Epithelial cell of alveolus of lung (primary cell): ENCODE results near the gene HOXA3. TPM values are rescaled to one million over a fixed set of nuclear protein-coding genes. Genes with fewer than 3 reads are reported as not detected.

Source experiments
- total RNA-seq: library from RNA; depleted of rRNA; stranded (reverse); fragments of >200 nt; gene quantifications from 2 replicates; pipeline ENCODE4 v1.2.1, GENCODE V29; 2015

The HOXA3 gene
- total RNA-seq = 8.1 and 9.4 TPM in 2 replicates

DNA sequence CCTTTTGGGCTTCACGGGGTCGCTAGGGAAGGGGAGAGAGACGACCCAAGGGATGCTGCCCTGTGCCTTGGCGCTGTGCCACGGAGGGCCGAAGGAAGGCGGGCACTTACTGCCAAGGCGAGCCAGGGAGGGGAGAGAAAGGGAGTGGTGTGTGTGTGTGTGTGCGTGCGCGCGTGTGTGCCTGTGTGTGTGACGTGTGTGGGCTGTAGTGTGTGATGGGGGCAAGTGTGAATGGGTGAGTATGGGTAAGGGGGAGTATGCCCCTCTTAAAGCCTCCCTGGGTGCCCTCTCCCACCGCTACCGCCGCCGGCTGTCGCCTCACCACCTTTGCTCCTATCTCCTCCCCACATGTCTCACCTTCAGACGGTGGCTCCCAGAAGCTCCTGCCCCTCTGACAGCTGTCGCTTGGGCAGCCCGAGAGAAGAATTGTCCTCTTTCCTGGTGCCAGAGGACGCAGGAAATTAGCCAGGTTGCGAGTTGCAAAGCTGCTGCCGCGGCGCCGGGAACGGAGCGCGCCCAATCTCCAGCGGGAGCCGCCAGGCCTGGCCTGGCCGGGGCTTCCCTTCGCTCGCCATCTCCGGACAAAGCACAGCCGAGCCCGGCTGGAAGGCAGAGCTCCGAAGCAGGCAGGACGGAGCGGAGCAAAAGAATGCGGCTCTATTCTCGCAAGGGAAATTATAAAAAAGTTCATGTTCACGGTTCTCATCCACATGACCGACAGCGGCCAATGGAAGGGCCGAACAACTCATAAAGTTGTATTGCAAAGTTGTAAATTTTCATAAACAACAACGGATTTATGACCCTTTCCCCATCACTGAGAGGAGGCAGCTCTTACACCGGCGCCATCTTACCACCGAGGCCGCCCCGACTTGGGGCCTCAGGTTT is at the start of gene HOXA3:
Gene HOXA3 (minus strand): TSS at position 653 of the 885 bp plus-strand sequence. CDS start 41,943 bp downstream, outside the sequence.

GRCh38 chr7:27199849-27200760 is 47.7 kb upstream of the HOXA3 start, which contains the start of gene HOXA13:
Gene HOXA13 (minus strand): TSS chr7:27200091. CDS start chr7:27200077, 14 bp downstream.

DNA sequence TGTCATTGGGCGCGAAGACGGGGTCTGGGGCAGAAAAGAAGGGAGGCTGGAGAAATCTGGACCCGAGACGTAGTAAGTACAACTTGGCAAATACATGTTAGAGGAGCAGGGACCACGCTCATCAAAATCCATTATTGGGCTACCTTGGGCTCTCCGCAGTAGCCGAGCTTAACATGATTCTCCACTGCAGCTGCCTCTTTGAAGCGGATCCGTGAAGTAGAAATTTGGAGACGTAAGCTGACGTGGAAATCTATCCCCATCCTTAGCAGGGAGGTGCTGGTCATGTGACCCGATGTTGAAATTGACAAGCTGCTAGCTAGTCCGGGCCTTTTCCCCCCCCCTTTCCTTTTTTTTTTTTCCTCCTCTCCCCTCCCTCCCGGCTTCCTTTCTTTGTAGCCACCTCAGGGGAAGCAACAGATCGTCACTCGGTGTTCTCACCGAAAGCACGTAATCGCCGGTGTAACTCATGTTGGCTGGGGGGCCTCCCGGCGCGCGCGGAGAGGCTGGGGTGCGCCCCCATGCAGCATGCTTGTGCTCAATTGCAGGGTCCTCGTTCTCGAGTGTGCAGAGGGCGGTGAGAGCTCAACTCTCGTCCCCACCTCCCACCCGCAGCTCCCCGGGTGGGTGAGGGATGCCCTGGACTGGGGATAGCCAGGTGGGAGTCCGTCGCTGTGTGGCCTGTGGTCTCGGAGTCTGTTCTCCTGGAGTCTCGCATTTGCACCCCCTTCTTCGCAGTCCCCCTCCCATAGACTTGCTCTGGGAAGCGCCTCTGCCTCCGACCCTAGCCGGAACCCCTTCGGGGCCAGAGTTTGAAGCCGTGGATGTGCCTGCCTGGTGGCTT is 32.9 kb upstream of the HOXA3 start, which contains the start of gene HOXA11:
Gene HOXA11 (minus strand): TSS at position 220 of the 841 bp plus-strand sequence. CDS start 88 bp downstream, at position 132.

DNA sequence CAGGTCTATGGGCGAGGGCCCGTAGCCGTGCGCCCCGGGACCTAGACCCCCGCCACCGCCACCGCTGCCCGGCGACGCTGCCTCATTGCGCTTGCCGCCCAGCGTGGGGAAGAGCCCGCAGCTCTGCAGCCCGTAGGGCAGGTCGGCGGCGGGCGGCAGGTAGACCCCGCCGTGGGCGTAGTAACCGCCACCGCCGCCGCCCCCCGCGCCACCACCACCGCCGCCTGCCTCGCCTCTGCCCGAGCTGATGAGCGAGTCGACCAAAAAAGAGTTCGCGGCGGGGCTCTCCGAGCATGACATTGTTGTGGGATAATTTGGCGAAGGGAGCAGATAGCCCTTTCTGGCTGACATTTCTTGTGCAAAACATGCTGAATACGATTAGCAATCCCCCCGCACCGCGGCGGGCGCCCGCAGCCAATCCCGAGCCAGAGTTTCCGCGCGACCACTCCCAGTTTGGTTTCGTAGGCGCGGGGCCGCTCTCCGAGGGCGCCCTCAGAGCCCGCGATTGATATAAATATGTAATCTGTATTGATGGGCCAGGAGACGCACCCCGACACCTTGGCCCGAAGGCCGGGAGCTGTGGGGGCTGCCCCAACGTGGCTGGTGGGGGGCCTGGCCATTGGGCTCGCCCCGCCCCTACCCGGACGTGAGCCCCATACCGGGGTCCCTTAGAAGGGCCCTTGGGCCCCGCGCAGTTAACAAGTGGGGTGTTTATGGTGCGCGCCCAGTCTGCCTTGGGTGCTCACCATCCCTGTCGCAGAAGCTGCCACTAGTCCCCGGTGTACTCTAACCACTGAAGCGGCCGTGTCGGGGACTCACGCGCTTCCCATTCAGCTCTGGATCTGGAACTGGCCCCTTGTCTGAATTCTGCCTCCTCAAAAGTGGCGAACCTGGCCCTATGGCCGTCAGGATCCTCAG is 21.8 kb upstream of the HOXA3 start, which contains the start of gene HOXA10:
Gene HOXA10 (minus strand): TSS at position 365 of the 918 bp plus-strand sequence. CDS start 14 bp downstream, at position 351.

GRCh38 chr7:27165089-27165995 is 13.0 kb upstream of the HOXA3 start, which contains the start of gene HOXA9:
Gene HOXA9 (minus strand): TSS chr7:27165537. CDS start chr7:27165457, 80 bp downstream.

GRCh38 chr7:27156508-27156898 is 4.1 kb upstream of the HOXA3 start, which contains the start of gene HOXA7:
Gene HOXA7 (minus strand): TSS chr7:27156675. CDS start chr7:27156545, 130 bp downstream.

DNA sequence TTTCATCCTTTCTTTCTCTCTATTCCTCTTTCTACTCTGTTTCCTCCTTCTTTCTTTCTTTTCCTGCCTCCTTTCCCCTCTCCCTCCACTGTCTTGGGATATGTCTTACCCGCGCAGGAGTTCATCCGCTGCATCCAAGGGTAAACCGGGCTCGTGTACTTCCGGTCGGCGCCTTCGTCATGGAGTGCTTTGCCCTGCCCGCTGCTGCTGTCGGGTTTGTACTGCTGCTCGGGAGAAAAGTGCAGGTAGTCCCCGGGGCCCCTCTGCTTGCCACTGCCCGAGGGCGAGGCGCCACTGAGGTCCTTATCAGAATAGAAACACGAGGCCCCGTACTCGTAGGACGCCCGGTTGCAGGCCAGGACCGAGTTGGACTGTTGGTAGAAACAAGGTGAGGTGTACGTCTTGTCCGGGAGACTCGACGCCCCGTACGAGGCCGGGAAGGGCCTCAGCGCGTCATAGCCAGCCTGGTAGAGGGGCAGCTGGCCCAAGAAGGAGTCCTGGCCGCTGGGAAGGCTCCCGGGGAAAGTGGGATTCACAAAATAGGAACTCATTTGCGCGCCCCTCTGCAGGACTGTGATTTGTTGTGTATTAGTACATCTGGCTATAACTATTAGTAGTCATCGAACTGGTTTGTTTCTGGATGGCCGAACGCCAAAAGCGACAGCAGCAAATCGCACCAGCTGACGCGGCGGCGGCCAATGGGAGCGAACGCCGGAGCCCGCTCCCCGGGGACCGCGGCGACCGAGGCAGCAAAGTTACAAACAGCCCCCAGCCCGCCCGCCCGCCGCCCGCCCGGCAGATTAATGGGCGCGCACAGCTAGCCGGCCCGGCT is 5.0 kb downstream of the HOXA3 start, which contains the start of gene HOXA6:
Gene HOXA6 (minus strand): TSS at position 576 of the 832 bp plus-strand sequence. CDS start 25 bp downstream, at position 551.

DNA sequence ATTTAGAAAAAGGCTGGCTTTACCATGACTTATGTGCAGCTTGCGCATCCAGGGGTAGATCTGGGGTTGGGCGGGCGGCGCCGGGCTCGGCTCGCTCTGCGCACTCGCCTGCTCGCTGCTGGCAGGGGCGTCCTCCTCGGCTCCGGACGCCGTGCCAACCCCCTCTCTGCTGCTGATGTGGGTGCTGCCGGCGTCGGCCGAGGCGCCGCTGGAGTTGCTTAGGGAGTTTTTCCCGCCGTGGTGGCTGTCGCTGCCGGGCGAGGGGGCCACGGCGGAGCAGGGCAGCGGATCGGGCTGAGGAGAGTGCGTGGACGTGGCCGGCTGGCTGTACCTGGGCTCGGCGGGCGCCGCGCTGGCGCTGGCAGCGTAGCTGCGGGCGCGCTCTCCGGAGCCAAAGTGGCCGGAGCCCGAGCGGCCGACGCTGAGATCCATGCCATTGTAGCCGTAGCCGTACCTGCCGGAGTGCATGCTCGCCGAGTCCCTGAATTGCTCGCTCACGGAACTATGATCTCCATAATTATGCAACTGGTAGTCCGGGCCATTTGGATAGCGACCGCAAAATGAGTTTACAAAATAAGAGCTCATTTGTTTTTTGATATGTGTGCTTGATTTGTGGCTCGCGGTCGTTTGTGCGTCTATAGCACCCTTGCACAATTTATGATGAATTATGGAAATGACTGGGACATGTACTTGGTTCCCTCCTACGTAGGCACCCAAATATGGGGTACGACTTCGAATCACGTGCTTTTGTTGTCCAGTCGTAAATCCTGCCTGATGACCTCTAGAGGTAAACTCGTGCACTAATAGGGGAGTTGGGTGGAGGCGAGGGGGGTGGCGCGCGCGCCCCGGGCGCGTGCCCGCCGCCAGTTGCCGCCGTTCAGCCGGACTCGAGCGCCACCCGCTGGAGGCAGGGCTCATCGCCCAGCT is 9.1 kb downstream of the HOXA3 start, which contains the start of gene HOXA5:
Gene HOXA5 (minus strand): TSS at position 659 of the 927 bp plus-strand sequence. CDS start 74 bp downstream, at position 585.

DNA sequence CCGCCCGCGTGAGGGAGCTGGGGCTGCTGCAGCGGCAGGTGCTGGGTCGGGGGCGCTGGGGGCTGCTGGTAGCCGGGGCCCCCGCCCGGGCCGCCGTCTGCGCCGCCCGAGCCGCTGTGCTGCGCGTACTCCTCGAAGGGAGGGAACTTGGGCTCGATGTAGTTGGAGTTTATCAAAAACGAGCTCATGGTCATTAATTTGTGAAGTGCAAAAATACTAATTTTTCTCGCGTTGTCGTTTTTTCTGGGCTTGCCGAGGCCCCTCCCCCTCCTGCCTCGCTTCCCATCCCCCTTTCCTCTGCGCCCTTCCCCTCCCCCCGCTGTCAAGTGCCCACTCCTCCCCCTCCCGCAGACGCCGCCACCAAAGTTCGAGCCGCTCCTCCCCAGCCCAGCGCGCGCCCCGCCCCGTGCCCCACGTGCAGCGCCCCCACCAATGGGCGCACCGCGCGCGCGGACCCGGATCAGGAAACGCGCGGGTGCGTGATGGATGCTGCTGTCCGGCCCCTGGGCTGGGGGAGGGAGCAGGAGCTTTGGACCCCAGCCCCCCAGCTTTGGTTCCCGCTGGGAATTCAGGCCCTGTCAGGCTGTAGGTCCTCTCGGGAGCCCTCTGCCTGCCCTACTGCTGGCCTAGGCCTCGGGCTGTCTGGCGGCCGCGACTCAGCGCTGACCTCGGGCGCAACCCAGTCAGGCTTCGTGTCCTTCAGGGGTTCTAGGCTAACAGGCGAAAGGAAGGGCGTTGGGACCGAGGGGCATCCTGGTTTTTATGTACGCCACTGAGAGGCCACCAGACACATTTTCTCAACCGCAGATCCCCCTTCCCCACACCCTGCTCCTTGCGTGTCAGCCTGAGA is 21.6 kb downstream of the HOXA3 start, which contains the start of gene HOXA4:
Gene HOXA4 (minus strand): TSS at position 218 of the 850 bp plus-strand sequence. CDS start 24 bp downstream, at position 194.

GRCh38 chr7:27102581-27103442 is 49.6 kb downstream of the HOXA3 start, which contains the start of gene HOXA2:
Gene HOXA2 (minus strand): TSS chr7:27102683. CDS start chr7:27102500, 183 bp downstream.

DNA sequence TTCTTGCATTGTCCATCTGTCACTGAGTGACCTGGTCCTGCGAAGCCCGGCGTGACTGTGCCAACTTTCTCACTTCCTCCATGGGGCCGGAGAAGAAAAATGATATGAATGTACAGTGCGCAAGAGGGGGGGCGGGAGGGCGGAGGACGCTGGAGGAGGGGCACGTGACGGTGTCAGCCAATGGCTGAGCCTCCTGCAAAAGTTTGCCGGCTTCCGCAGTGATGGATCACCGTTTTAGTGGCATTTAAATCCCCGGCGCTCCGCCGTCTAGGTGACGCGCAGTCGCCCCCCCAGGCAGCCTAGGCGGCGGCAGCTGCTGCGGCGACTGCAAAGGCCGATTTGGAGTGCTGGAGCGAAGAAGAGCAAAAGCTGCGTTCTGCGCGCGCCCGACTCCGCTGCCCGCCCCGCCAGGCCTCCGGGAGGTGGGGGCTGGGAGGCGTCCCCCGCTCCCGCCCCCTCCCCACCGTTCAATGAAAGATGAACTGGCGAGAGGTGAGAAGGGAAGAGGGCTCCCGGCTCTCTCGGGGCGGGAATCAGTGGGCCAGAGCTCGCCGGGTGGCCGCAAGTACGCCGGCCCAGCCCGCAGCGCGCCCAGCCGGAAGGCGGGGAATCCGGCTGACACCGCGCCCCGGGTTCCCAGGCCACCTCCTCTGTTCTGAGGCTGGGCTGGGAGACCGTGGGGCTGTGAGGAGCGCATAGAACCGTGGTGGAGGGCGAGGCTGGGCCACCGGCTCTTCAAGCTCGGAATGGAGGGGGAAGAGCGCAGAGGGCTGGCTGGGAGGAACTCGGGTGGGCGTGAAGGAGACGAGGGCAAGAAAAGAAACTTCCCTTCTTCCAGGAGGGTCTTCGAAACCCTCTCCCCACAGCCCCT is 56.3 kb downstream of the HOXA3 start, which contains the start of gene HOXA1:
Gene HOXA1 (minus strand): TSS at position 104 of the 871 bp plus-strand sequence. CDS start 88 bp downstream, at position 16.

